ENCODE measurements around the gene TRPM2. TPM values are rescaled to one million over a fixed set of nuclear protein-coding genes. Genes with fewer than 3 reads are reported as not detected.

TRPM2 gene
- total RNA-seq, 1 donor from 2014 or later, result 0.09 TPM

- Mint-ChIP-seq H3K27me3 (ENCODE audit: low read depth) (peaks cover 41% of the 10 kb centered on the region), H3K4me1 (no peaks in the 10 kb centered on the region), H3K36me3 (no peaks in the 10 kb centered on the region), H3K27ac (no peak overlapping the region), H3K4me3 (no peak overlapping the region), H3K9me3 (peaks cover 3% of the 10 kb centered on the region)
- no peak for TF ChIP-seq CTCF (IDR thresholded peaks at IDR 0.05; ENCODE audit: unreplicated experiment)
- no peak for DNase-seq (ENCODE audit: low spot score in 2 of 2, unreplicated experiment in 2 of 2)
Measured at GRCh38 chr21:44375761-44376241, 22.4 kb downstream of the TRPM2 start.

- H3K36me3 Mint-ChIP-seq, result no peaks in the 10 kb centered on the region
- H3K9me3 Mint-ChIP-seq, result peaks cover 3% of the 10 kb centered on the region
- DNase-seq (ENCODE audit: low spot score in 2 of 2, unreplicated experiment in 2 of 2), result no peak
- H3K4me3 Mint-ChIP-seq, result no peak overlapping the region
- no peaks in the 10 kb centered on the region for H3K4me1 Mint-ChIP-seq
- TF ChIP-seq CTCF (IDR thresholded peaks at IDR 0.05; ENCODE audit: unreplicated experiment), result no peak
- no peak overlapping the region for H3K27ac Mint-ChIP-seq
- peaks cover 37% of the 10 kb centered on the region for H3K27me3 Mint-ChIP-seq (ENCODE audit: low read depth)
Measured at GRCh38 chr21:44376606-44377005, 23.2 kb downstream of the TRPM2 start.

- H3K27me3 Mint-ChIP-seq (ENCODE audit: low read depth), result peaks cover 30% of the 10 kb centered on the region
- H3K27ac Mint-ChIP-seq, result no peak overlapping the region
- H3K9me3 Mint-ChIP-seq, result peaks cover 8% of the 10 kb centered on the region
- DNase-seq (ENCODE audit: low spot score in 2 of 2, unreplicated experiment in 2 of 2), result peak in 1 of 2 experiments; percentile 30
- no peak overlapping the region for H3K4me3 Mint-ChIP-seq
- H3K36me3 Mint-ChIP-seq, result no peaks in the 10 kb centered on the region
- no peaks in the 10 kb centered on the region for H3K4me1 Mint-ChIP-seq
- no peak for TF ChIP-seq CTCF (IDR thresholded peaks at IDR 0.05; ENCODE audit: unreplicated experiment)
Measured at GRCh38 chr21:44377201-44377921, 23.9 kb downstream of the TRPM2 start.

- Mint-ChIP-seq H3K27me3 (ENCODE audit: low read depth) (peaks cover 23% of the 10 kb centered on the region), H3K36me3 (no peaks in the 10 kb centered on the region), H3K4me3 (no peak overlapping the region), H3K4me1 (no peaks in the 10 kb centered on the region), H3K9me3 (peaks cover 8% of the 10 kb centered on the region), H3K27ac (no peak overlapping the region)
- no peak for TF ChIP-seq CTCF (IDR thresholded peaks at IDR 0.05; ENCODE audit: unreplicated experiment)
- peak in 1 of 2 experiments; percentile 35 for DNase-seq (ENCODE audit: low spot score in 2 of 2, unreplicated experiment in 2 of 2)
Measured at GRCh38 chr21:44377922-44378645, 24.7 kb downstream of the TRPM2 start.

- DNase-seq (ENCODE audit: low spot score in 2 of 2, unreplicated experiment in 2 of 2), result peak in 1 of 2 experiments; percentile 29
- TF ChIP-seq CTCF (IDR thresholded peaks at IDR 0.05; ENCODE audit: unreplicated experiment), result no peak
- peaks cover 12% of the 10 kb centered on the region for H3K9me3 Mint-ChIP-seq
- no peaks in the 10 kb centered on the region for H3K36me3 Mint-ChIP-seq
- H3K4me3 Mint-ChIP-seq, result no peak overlapping the region
- no peak overlapping the region for H3K27ac Mint-ChIP-seq
- H3K4me1 Mint-ChIP-seq, result no peaks in the 10 kb centered on the region
- H3K27me3 Mint-ChIP-seq (ENCODE audit: low read depth), result peaks cover 17% of the 10 kb centered on the region
Measured at GRCh38 chr21:44378646-44379514, 25.5 kb downstream of the TRPM2 start.

Measured in mesothelial cell of epicardium (in vitro differentiated cells).